A673 (cell line): Measurements from ENCODE around the gene BRPF1. TPM values are rescaled to one million over a fixed set of nuclear protein-coding genes. Genes with fewer than 3 reads are reported as not detected.

Experiments used
- BruUV-seq: library from RNA; stranded (reverse); fragments of 400-500 nt; replicated peaks from 2 replicates; lab custom pipeline; 2021; lab: Mats Ljungman, UMichigan
- CTCF ChIA-PET: fragments of 300-600 bp; sonication (Branson Sonifier 250); formaldehyde crosslinking; loops from one replicate; lab custom pipeline; 2022; ENCODE audit warnings: antibody characterized with exemption; lab: Charles Lee
- POLR2A ChIA-PET: fragments of 300-600 bp; sonication (Branson Sonifier 250); formaldehyde crosslinking; loops from one replicate; lab custom pipeline; 2022; ENCODE audit warnings: antibody characterized with exemption; ENCODE audit not compliant: low non-redundant PET; lab: Charles Lee
- DNase-seq: peaks from one replicate; pipeline ENCODE4 v3.0.0-alpha.2; 2015; ENCODE audit warnings: low spot score
- H3K27ac ChIP-seq: fragments of 200-600 bp; sonication (generic); 2 replicates; pipeline ENCODE4 v1.5.1; 2016; ENCODE audit warnings: mixed run types, low read depth, mild to moderate bottlenecking, mixed read lengths, antibody characterized with exemption, low read length; ENCODE audit not compliant: poor library complexity, severe bottlenecking
- H3K27me3 ChIP-seq: fragments of 200-600 bp; sonication (generic); replicated peaks from 2 replicates; pipeline ENCODE4 v1.6.1; 2017; ENCODE audit warnings: mixed run types, low read depth, mild to moderate bottlenecking, mixed read lengths, antibody characterized with exemption, low read length; ENCODE audit not compliant: insufficient read depth, poor library complexity
- H3K36me3 ChIP-seq: fragments of 200-600 bp; sonication (generic); 2 replicates; pipeline ENCODE4 v1.6.1; 2016; ENCODE audit warnings: mixed run types, mild to moderate bottlenecking, mixed read lengths, antibody characterized with exemption, low read length; ENCODE audit not compliant: insufficient read depth, poor library complexity, severe bottlenecking
- H3K4me1 ChIP-seq: fragments of 200-600 bp; sonication (generic); 2 replicates; pipeline ENCODE4 v1.6.1; 2017; ENCODE audit warnings: mixed run types, mild to moderate bottlenecking, mixed read lengths, antibody characterized with exemption, low read length; ENCODE audit not compliant: insufficient read depth, poor library complexity, severe bottlenecking
- H3K4me3 ChIP-seq: fragments of 200-600 bp; sonication (generic); 2 replicates; pipeline ENCODE4 v1.5.1; 2016; ENCODE audit warnings: low read depth, mixed run types, mild to moderate bottlenecking, mixed read lengths, low read length; ENCODE audit not compliant: poor library complexity, severe bottlenecking
- H3K9me3 ChIP-seq: fragments of 200-600 bp; sonication (generic); 2 replicates; pipeline ENCODE4 v1.6.1; 2016; ENCODE audit warnings: mixed run types, low read depth, mild to moderate bottlenecking, mixed read lengths, antibody characterized with exemption, low read length; ENCODE audit not compliant: poor library complexity, severe bottlenecking
- EZH2 ChIP-seq: fragments of 200-600 bp; sonication (generic); IDR thresholded peaks from 2 replicates; pipeline ENCODE4 v1.6.1; 2017; ENCODE audit warnings: borderline replicate concordance, low read depth, mild to moderate bottlenecking, mixed read lengths, antibody characterized with exemption, low read length; ENCODE audit not compliant: poor library complexity, severe bottlenecking
- intact Hi-C: fragments of 100-400 bp; cut with micrococcal nuclease; formaldehyde crosslinking; loops from one replicate; pipeline ENCODE4 v1.10.0; 2022; ENCODE audit not compliant: unreplicated experiment
- total RNA-seq: library from RNA; stranded (reverse); gene quantifications from 2 replicates; pipeline ENCODE4 v1.2.3, GENCODE V29; 2021
- TF ChIP-seq, protein P1 (sequence below): fragments of 300-800, 200-600 bp; sonication (generic); conservative IDR thresholded peaks from 2 replicates; pipeline ENCODE4 v1.5.1; 2017; ENCODE audit warnings: low read depth, mild to moderate bottlenecking, antibody characterized with exemption, low read length, moderate library complexity, mixed read lengths

BRPF1 gene
- total RNA-seq, 1 experiment from 2014 or later, result 32.0 TPM

DNA sequence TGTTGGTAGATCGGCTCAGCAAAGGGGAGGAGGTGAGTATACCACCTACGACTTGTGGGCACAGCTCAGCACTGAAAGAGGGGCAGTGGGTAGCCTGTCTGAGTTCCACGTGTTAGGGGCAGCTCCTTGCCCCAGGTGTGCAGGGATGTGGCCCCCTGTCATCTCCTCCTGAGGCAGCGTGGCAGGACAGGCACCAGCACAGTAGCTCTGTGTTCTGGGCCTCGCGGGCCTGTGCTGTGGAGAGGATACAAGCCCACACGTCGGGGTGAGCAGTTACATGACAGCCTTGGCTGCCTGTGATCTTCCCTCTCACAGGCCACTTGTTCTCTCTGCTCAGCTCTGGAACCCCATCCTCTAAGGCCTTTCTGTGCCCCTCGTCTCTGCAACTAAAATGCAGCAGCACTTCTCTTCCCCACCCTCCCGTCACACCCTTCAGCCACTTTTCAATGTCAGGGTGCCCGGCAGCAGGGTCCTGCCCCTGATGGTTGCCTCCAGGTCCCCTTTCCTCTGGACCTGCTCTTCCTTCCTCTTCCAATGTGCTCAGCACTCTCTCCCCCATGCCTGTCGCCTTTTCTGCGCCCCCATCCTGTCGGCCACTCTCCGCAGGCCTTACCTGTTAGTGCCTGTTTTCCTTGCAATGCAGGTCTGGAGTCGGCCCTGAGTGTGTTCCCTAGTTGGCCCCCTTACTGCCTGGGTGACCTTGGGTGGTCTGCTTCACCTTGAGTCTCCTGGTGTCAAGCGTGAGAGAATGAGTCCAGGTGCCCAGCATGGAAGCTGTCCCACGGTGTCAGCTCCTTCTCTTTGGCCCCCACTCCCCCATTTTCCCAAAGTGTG is 46.1 kb upstream of the BRPF1 start:
- BruUV-seq, result no TSS peak
- Histone ChIP-seq H3K9me3 (no peaks in the 10 kb centered on the region), H3K27ac (no peak overlapping the region), H3K4me3 (no peak overlapping the region), H3K27me3 (no peaks in the 10 kb centered on the region), H3K36me3 (peaks cover 21% of the 10 kb centered on the region), H3K4me1 (no peaks in the 10 kb centered on the region)
- no peak for TF ChIP-seq EZH2
- TF ChIP-seq, protein P1, sequence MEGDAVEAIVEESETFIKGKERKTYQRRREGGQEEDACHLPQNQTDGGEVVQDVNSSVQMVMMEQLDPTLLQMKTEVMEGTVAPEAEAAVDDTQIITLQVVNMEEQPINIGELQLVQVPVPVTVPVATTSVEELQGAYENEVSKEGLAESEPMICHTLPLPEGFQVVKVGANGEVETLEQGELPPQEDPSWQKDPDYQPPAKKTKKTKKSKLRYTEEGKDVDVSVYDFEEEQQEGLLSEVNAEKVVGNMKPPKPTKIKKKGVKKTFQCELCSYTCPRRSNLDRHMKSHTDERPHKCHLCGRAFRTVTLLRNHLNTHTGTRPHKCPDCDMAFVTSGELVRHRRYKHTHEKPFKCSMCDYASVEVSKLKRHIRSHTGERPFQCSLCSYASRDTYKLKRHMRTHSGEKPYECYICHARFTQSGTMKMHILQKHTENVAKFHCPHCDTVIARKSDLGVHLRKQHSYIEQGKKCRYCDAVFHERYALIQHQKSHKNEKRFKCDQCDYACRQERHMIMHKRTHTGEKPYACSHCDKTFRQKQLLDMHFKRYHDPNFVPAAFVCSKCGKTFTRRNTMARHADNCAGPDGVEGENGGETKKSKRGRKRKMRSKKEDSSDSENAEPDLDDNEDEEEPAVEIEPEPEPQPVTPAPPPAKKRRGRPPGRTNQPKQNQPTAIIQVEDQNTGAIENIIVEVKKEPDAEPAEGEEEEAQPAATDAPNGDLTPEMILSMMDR, result no peak
- no peak for DNase-seq
- intact Hi-C loops, result no loop called here
- CTCF ChIA-PET, result no interaction called here
- POLR2A ChIA-PET, result no interaction called here

DNA sequence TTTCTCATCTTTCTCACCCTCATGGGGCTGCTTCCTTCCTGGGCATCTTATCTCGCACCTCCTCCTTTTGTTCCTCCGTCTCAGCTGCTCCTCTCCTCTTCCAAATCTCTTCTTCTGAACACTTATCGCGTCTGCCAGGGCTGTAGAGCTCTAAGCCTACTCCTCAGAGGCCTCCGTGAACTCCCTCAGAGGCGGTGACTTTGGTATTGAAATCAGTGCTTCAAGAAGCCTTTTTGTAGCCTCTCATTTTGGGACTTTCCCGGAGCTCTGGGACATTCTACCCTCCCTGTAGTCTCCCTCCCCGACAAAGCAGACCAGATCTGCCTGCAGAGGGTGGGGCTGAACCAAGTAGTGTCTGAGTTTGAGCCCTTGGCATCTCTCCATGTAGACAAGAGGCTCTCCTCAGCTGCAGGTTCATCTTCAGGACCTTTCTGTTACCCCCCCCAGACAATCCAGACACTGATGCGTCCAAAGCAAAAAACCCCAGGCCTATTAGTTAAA is 45.4 kb upstream of the BRPF1 start:
- ChIA-PET POLR2A (no interaction called here), CTCF (no interaction called here)
- intact Hi-C loops, result no loop called here

DNA sequence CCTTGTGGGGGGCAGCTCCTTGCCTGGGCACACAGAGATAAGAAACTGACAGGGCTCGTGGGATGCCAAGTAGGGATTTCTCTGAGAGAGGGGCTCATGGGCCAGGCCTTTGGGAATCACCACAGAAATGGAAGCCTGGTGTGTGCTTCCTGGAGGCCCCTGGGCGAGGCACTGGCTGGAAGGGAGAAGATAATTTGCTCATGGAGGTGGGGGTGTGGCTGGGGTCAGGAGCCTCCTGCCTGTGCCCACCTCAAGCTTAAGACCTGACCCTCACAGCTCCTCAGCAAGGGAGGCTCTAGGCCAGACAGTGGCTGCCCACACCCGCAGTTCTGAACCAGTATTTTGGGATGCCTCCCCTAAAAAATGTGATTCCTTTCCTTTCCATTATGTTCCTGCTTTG is 44.8 kb upstream of the BRPF1 start:
- Histone ChIP-seq H3K27me3 (no peaks in the 10 kb centered on the region), H3K27ac (no peak overlapping the region), H3K4me3 (no peak overlapping the region), H3K4me1 (no peaks in the 10 kb centered on the region), H3K9me3 (no peaks in the 10 kb centered on the region), H3K36me3 (peaks cover 22% of the 10 kb centered on the region)
- ChIA-PET POLR2A (no interaction called here), CTCF (no interaction called here)
- intact Hi-C loops, result no loop called here
- no TSS peak for BruUV-seq
- TF ChIP-seq, protein P1, result no peak
- TF ChIP-seq EZH2, result no peak
- no peak for DNase-seq

More for the DNA sequence above, 45.4 kb upstream of the BRPF1 start:
- BruUV-seq, result no TSS peak
- Histone ChIP-seq H3K27me3 (no peaks in the 10 kb centered on the region), H3K27ac (no peak overlapping the region), H3K36me3 (peaks cover 22% of the 10 kb centered on the region), H3K4me3 (no peak overlapping the region), H3K9me3 (no peaks in the 10 kb centered on the region), H3K4me1 (no peaks in the 10 kb centered on the region)
- no peak for DNase-seq
- no peak for TF ChIP-seq EZH2
- TF ChIP-seq, protein P1, result no peak
